Measurements from ENCODE around the gene GABRA5. TPM values are rescaled to one million over a fixed set of nuclear protein-coding genes. Genes with fewer than 3 reads are reported as not detected.

GABRA5 gene
- total RNA-seq, 1 donor from 2014 or later = 0.10 TPM

GRCh38 chr15:26852980-26853379, 13.9 kb upstream of the GABRA5 start:
- H3K4me3 Mint-ChIP-seq (ENCODE audit: low read depth) = no peak overlapping the region
- H3K27ac Mint-ChIP-seq = no peak overlapping the region
- DNase-seq (ENCODE audit: low spot score, unreplicated experiment) = no peak
- H3K9me3 Mint-ChIP-seq (ENCODE audit: low read depth) = peaks cover 6% of the 10 kb centered on the region
- no peaks in the 10 kb centered on the region for H3K36me3 Mint-ChIP-seq (ENCODE audit: insufficient read depth)
- TF ChIP-seq, protein P1, sequence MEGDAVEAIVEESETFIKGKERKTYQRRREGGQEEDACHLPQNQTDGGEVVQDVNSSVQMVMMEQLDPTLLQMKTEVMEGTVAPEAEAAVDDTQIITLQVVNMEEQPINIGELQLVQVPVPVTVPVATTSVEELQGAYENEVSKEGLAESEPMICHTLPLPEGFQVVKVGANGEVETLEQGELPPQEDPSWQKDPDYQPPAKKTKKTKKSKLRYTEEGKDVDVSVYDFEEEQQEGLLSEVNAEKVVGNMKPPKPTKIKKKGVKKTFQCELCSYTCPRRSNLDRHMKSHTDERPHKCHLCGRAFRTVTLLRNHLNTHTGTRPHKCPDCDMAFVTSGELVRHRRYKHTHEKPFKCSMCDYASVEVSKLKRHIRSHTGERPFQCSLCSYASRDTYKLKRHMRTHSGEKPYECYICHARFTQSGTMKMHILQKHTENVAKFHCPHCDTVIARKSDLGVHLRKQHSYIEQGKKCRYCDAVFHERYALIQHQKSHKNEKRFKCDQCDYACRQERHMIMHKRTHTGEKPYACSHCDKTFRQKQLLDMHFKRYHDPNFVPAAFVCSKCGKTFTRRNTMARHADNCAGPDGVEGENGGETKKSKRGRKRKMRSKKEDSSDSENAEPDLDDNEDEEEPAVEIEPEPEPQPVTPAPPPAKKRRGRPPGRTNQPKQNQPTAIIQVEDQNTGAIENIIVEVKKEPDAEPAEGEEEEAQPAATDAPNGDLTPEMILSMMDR (IDR thresholded peaks at IDR 0.05; ENCODE audit: unreplicated experiment) = peak; percentile 38
- no peaks in the 10 kb centered on the region for H3K4me1 Mint-ChIP-seq (ENCODE audit: low read depth)
- no peaks in the 10 kb centered on the region for H3K27me3 Mint-ChIP-seq

GRCh38 chr15:26854435-26854834, 12.4 kb upstream of the GABRA5 start:
- no peak for DNase-seq (ENCODE audit: low spot score, unreplicated experiment)
- TF ChIP-seq, protein P1 (IDR thresholded peaks at IDR 0.05; ENCODE audit: unreplicated experiment) = no peak
- Mint-ChIP-seq H3K4me3 (ENCODE audit: low read depth) (no peak overlapping the region), H3K4me1 (ENCODE audit: low read depth) (no peaks in the 10 kb centered on the region), H3K27me3 (no peaks in the 10 kb centered on the region), H3K9me3 (ENCODE audit: low read depth) (no peaks in the 10 kb centered on the region), H3K36me3 (ENCODE audit: insufficient read depth) (no peaks in the 10 kb centered on the region), H3K27ac (no peak overlapping the region)

- H3K4me1 Mint-ChIP-seq (ENCODE audit: low read depth) = no peaks in the 10 kb centered on the region
- H3K27me3 Mint-ChIP-seq = peaks cover 40% of the 10 kb centered on the region
- no peak overlapping the region for H3K4me3 Mint-ChIP-seq (ENCODE audit: low read depth)
- H3K36me3 Mint-ChIP-seq (ENCODE audit: insufficient read depth) = no peaks in the 10 kb centered on the region
- TF ChIP-seq, protein P1 (IDR thresholded peaks at IDR 0.05; ENCODE audit: unreplicated experiment) = peak; percentile 75
- H3K27ac Mint-ChIP-seq = no peak overlapping the region
- peaks cover 11% of the 10 kb centered on the region for H3K9me3 Mint-ChIP-seq (ENCODE audit: low read depth)
- no peak for DNase-seq (ENCODE audit: low spot score, unreplicated experiment)
Measured at GRCh38 chr15:26864664-26865191, 2.1 kb upstream of the GABRA5 start.

- Mint-ChIP-seq H3K4me1 (ENCODE audit: low read depth) (no peaks in the 10 kb centered on the region), H3K27me3 (peaks cover 67% of the 10 kb centered on the region), H3K4me3 (ENCODE audit: low read depth) (peak overlapping the region; percentile 41), H3K36me3 (ENCODE audit: insufficient read depth) (no peaks in the 10 kb centered on the region), H3K27ac (no peak overlapping the region), H3K9me3 (ENCODE audit: low read depth) (no peaks in the 10 kb centered on the region)
- TF ChIP-seq, protein P1 (IDR thresholded peaks at IDR 0.05; ENCODE audit: unreplicated experiment) = no peak
- DNase-seq (ENCODE audit: low spot score, unreplicated experiment) = peak; percentile 23
Measured at GRCh38 chr15:26867200-26868007, 542 bp downstream of the GABRA5 start.

DNA sequence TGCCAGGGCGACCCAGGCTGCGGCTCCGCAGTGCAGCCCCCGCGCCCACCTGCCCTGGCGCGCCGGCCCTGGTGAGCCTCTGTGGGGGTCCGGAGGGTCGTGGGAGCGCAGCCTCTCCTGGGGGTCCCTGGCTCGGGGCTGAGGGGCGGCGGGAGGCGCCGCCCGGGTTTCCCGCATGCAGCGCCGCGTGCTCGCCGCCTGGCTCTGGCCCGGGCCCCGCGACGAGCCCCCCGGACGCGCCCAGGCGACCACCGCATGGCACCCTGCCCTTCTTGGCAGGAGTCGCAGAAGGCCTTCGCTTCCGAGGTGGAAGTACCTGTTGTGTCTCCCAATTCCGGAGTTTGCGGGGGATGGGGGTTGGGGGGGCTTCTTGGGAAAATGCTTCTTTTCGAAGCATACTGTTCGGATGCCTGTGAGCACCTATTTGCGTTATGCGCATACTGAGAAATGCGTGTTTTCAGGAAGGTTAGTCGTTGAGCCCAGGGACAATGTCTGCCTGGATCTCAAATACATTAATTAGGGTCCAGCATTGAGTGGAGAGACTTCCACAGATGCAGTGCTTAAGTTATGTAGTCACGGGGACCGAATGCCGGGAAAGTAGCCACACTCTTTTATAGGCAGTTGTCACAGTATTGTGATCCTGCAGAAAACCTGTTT, 1.3 kb downstream of the GABRA5 start:
- no peak for DNase-seq (ENCODE audit: low spot score, unreplicated experiment)
- Mint-ChIP-seq H3K4me1 (ENCODE audit: low read depth) (no peaks in the 10 kb centered on the region), H3K27me3 (peaks cover 72% of the 10 kb centered on the region), H3K4me3 (ENCODE audit: low read depth) (peak overlapping the region; percentile 33), H3K36me3 (ENCODE audit: insufficient read depth) (no peaks in the 10 kb centered on the region), H3K9me3 (ENCODE audit: low read depth) (no peaks in the 10 kb centered on the region), H3K27ac (no peak overlapping the region)
- TF ChIP-seq, protein P1 (IDR thresholded peaks at IDR 0.05; ENCODE audit: unreplicated experiment) = no peak
